Activated CD4-positive, alpha-beta T cell treated with anti-CD3 and anti-CD28 coated beads, Interleukin-2, amount 50 U/mL, for 24 hours (primary cell): ENCODE data around the gene MMP25.
"Not testable (repeated sequence)": the region's sequence is repeated elsewhere in the genome, so short reads cannot be mapped to it uniquely, and the experiment has no call there.

Experiments
- DNase-seq, 2 donors: peaks; one replicate each; pipeline ENCODE4 v3.0.0-alpha.2; 2020; ENCODE audit warnings: low read depth in 1 of 2, low spot score in 1 of 2

The MMP25 gene

DNA sequence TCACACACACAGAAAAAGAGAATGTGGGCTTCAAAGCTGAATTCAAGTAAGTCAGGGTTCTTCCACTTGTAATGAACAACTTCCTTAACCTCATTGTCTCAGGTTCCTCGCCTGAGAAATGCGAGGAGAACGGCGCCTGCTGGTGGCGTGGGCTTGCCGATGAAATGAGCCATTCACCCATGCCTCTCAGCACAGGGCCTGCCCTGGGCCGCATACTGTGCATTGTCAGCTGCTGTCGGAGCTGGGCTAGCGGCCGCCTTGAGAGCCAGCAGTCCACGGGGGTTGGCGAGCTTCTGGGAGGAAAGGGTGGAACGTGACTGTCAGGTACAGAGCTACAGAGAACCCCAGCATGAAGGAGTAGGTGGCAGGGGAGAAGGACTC is 7.0 kb downstream of the MMP25 start:
- not testable (repeated sequence) for DNase-seq

DNA sequence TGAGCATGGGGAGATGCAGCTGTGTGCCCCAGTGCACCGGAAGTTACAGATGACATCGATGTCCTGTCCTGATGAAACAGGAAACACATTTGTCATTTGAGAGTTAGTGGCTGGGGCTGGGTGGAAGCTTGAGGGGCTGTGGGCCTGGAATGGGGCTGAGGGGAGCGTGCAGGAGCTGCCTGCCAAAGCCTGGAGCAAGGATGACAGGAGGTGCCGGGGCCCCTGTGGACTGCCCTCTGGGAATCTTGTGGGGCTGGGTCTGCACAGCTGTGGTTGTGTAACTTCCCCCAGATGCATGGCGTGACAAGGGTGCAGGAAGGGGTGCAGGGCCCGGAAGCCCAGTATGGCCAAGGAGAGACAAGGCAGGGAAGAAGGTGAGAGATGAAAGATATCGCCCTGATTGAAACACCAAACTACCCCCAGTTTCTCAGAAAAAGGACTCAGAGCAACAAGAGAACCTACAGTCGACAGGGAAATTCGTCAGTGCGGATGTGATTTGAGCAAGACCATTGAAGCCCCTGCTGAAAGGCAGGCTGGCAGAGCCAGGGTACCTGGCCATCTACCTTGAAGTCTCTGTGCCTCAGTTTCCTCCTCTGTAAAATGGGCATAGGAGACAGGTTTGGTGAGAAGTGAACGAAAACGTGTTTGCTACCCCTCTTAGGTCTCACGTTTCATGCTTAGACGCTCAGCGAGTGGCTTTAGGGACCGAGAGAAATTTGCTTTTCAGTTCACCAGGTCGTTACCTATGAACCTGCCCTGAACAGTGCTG is 8.8 kb downstream of the MMP25 start:
- no peak for DNase-seq

DNA sequence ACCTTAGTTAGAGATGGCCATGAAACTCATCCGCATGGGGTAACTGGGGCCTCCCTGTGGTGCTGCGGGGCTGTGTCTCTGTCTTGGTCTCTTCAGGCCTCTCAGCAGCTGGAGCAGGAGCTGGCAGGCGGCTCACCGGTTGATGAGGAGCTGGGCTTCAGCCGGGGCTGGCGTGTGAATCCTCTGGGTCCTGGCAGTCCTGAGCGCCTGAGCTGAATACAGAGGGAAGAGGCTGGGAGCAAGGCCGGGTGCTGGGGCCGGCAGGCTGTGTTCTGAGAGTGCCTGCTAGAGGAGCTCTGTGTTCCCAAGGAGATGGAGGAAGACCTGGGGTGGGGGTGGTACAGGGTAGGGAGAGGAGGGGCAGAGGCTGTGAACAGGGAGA is 9.4 kb downstream of the MMP25 start:
- not testable (repeated sequence) for DNase-seq

DNA sequence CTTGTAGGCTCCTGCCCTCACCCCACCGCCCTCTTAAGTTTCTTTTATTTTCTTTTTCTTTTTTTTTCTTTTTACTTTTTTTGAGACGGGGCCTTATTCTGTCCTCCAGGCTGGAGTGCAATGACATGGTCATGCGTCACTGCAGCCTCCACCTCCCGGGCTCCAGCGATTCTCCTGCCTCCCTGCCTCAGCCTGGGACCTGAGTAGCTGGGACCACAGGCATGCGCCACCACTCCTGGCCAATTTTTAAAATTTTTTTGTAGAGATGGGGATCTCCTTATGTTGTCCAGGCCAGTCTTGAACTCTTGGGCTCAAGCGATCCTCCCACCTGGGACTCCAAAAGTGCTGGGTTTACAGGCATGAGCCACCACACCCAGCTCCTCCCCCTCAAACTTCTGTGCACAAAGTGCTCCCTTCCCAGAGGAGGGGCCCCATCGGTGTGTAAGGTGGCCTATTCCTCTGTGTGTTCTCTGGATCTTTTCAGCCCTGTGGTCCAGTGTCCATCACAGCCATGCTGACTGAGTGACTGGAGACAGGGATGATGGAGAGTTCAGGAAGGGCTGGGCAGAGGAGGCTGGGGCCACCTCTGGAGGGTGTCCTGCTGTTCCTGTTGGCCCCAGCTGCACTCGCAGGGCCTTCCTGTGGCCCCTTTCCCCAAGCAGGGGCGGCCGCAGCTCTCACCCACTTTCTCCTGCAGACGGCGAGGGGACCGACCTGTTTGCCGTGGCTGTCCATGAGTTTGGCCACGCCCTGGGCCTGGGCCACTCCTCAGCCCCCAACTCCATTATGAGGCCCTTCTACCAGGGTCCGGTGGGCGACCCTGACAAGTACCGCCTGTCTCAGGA is 10.2 kb downstream of the MMP25 start:
- DNase-seq = no peak

- no peak for DNase-seq
Observed at GRCh38 chr16:3057181-3058138, 11.1 kb downstream of the MMP25 start.

DNA sequence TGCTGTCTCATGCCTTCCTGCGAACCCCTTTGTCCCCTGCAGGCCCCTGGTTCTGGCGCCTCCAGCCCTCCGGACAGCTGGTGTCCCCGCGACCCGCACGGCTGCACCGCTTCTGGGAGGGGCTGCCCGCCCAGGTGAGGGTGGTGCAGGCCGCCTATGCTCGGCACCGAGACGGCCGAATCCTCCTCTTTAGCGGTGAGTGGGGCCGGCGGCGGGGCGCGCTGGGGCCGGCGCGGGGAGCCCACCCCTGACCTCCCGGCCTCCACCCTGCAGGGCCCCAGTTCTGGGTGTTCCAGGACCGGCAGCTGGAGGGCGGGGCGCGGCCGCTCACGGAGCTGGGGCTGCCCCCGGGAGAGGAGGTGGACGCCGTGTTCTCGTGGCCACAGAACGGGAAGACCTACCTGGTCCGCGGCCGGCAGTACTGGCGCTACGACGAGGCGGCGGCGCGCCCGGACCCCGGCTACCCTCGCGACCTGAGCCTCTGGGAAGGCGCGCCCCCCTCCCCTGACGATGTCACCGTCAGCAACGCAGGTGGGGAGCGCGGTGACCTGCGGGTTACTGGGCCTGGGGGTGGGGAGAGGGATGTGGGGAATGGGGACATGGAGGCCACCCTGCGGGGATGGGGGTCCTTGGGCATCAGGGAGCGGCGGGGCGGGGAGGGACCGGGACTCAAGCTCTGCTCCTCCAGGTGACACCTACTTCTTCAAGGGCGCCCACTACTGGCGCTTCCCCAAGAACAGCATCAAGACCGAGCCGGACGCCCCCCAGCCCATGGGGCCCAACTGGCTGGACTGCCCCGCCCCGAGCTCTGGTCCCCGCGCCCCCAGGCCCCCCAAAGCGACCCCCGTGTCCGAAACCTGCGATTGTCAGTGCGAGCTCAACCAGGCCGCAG is 12.0 kb downstream of the MMP25 start:
- DNase-seq = no peak

DNA sequence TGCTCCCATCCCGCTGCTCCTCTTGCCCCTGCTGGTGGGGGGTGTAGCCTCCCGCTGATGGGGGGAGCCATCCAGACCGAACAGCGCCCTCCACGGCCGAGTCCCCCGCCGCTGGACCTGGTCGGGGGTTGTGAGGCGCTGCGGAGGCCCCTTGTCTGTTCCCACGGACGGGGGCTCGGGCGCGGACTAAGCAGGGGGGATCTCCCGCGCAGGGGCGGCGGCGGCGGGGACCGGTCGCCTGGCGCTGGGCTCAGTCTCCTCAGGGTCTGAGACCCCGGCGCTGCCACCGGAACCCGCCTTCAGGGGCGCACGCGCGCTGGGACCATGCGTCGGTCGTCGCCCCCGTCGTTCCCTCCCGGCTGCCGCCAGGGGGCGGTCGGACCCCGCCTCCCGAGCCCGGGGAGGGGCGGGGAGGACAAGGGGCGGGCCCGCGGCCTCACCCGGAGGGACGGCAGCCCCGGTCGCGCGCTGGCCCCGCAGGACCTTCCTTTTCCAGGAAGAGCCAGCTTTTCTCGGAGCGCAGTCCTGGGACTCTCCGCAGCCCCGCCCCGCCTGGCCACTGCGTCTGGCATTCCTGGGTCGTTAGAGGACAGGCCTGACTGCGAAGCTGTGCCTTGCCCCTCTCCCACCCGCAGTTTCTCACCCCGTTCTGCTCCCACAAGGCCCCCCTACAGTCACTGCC is 12.8 kb downstream of the MMP25 start:
- peak; percentile 75 to 77 for DNase-seq

GRCh38 chr16:3059723-3060242 is 13.4 kb downstream of the MMP25 start:
- DNase-seq = no peak

- no peak for DNase-seq
Observed at GRCh38 chr16:3060339-3061127, 14.2 kb downstream of the MMP25 start.

GRCh38 chr16:3062553-3062952 is 16.2 kb downstream of the MMP25 start:
- no peak for DNase-seq

GRCh38 chr16:3063625-3064386 is 17.4 kb downstream of the MMP25 start:
- no peak for DNase-seq

GRCh38 chr16:3065069-3065741 is 18.8 kb downstream of the MMP25 start, which contains the start of gene IL32:
TSS of gene IL32 (plus strand) at chr16:3065640. CDS start at chr16:3065812, 172 bp downstream.
- peak in 1 of 2 donors; percentile 68 for DNase-seq

DNA sequence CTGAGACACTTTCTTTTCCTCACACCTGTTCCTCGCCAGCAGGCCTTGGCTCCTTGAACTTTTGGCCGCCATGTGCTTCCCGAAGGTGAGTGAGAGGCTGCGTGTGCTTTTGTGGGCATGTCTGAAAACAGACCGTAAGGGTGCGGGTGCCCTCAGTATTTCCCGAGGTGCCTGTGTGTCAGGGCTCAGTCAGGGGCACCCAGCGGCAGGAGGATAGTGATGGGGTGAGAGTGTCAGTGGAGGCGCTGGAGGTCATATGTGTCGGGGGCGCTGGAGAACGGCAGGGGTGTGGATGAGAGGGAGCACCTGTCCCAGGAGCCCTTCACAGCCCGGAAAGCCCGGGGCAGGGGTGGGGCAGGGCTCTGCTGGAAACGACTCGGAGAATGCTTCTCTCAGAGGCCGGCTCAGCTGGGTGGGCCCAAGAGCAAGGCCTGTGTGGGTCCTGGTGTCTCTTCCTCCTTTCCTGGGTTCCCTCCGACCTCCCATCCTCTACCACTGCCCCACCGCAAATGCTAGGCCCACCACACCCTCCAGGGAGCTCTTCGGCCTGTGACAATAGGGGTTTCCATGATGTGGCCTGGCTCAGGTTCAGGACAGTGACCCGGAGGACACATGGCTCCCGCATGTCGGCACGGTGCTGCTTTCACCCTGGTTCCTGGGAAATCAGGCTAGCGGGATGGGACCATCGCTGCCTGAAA is 19.5 kb downstream of the MMP25 start:
- no peak for DNase-seq

- no peak for DNase-seq
Observed at GRCh38 chr16:3066440-3066748, 20.0 kb downstream of the MMP25 start.

DNA sequence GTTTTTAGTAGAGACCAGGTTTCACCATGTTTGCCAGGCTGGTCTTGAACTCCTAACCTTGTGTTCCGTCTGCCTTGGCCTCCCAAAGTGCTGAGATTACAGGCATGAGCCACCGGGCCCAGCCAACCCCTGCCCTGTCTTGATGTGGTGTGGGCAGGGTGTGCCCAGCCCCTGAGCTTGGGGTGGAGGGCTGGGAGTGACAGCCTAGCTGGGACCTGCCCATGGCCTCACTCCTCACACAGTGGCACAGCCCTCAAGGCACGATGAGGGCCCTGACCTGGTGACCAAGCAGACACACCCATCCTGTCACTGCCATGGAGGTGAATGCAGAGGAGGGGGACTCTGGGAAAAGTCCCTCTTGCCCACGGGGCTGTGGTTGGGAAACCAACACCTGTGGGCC is 22.1 kb downstream of the MMP25 start:
- DNase-seq = no peak

DNA sequence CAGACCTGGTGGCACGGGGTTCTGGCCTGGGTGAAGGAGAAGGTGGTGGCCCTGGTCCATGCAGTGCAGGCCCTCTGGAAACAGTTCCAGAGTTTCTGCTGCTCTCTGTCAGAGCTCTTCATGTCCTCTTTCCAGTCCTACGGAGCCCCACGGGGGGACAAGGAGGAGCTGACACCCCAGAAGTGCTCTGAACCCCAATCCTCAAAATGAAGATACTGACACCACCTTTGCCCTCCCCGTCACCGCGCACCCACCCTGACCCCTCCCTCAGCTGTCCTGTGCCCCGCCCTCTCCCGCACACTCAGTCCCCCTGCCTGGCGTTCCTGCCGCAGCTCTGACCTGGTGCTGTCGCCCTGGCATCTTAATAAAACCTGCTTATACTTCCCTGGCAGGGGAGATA is 22.8 kb downstream of the MMP25 start:
- DNase-seq = not testable (repeated sequence)

DNA sequence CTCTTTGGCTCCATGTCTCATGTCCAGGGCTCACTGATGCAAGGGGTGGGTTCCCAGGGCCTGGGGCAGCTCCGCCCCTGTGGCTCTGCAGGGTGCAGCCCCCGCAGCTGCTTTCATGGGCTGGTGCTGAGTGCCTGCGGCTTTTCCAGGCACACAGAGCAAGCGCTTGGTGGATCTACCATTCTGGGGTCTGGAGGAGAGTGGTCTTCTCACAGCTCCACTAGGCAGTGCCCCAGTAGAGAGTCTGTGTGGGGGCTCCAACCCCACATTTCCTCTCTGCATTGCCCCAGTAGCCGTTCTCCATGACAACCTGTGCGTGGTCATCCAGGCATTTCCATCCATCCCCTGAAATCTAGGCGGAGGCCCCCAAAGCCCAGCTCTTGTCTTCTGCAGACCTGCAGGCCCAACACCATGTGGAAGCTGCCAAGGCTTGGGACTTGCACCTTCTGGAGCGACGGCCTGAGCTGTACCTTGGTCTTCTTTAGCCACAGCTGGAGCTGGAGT is 24.3 kb downstream of the MMP25 start:
- no peak for DNase-seq
